Hepatocyte (in vitro differentiated cells): ENCODE results near the gene GOLGA3.

Experiments
- EZH2 ChIP-seq: fragments of 200-600 bp; sonication (generic); IDR thresholded peaks from 2 replicates; pipeline ENCODE4 v1.6.1; 2016; ENCODE audit warnings: antibody characterized with exemption, mild to moderate bottlenecking, borderline replicate concordance
- TF ChIP-seq, protein P1 (sequence below): fragments of 200-600 bp; sonication (generic); IDR thresholded peaks from 2 replicates; pipeline ENCODE4 v1.5.1; 2016; ENCODE audit warnings: antibody characterized with exemption, mild to moderate bottlenecking; ENCODE audit not compliant: poor library complexity

DNA sequence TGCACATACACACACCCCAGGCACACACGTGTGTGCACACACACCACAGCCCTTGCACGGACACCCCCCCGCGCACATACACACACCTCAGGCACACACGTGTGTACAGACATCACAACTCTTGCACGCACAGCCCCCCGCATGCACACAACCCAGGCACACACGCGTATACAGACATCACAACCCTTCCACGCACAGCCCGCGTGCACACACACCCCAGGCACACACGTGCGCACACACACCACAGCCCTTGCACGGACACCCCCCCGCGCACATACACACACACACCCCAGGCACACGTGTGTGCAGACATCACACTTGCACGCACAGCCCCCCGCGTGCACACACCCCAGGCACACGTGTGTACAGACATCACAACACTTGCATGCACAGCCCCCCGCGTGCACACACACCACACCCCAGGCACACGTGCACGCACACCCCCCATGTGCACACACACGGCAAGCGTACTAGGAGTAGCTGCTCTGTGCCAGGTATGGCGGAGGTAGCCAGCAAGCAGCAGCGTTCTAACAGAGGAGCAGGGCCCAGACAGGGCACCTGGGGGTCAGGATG is 48.8 kb downstream of the GOLGA3 start:
- TF ChIP-seq, protein P1, sequence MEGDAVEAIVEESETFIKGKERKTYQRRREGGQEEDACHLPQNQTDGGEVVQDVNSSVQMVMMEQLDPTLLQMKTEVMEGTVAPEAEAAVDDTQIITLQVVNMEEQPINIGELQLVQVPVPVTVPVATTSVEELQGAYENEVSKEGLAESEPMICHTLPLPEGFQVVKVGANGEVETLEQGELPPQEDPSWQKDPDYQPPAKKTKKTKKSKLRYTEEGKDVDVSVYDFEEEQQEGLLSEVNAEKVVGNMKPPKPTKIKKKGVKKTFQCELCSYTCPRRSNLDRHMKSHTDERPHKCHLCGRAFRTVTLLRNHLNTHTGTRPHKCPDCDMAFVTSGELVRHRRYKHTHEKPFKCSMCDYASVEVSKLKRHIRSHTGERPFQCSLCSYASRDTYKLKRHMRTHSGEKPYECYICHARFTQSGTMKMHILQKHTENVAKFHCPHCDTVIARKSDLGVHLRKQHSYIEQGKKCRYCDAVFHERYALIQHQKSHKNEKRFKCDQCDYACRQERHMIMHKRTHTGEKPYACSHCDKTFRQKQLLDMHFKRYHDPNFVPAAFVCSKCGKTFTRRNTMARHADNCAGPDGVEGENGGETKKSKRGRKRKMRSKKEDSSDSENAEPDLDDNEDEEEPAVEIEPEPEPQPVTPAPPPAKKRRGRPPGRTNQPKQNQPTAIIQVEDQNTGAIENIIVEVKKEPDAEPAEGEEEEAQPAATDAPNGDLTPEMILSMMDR: no peak
- no peak for TF ChIP-seq EZH2
